ENCODE results near the gene ZNF385A.

GRCh38 chr12:54360717-54361456, 23.6 kb downstream of the ZNF385A start:
- TF ChIP-seq CTCF (conservative IDR thresholded peaks at IDR 0.05; ENCODE audit: low read depth in 2 of 2): peak; percentile 100
- TF ChIP-seq EZH2 (IDR thresholded peaks at IDR 0.05; ENCODE audit: low read depth, unreplicated experiment): no peak
- TF ChIP-seq JUNB (IDR thresholded peaks at IDR 0.05; ENCODE audit: unreplicated experiment): no peak
- no peak for TF ChIP-seq POLR2AphosphoS5 (IDR thresholded peaks at IDR 0.05; ENCODE audit: low read depth)
- TF ChIP-seq, protein P1, sequence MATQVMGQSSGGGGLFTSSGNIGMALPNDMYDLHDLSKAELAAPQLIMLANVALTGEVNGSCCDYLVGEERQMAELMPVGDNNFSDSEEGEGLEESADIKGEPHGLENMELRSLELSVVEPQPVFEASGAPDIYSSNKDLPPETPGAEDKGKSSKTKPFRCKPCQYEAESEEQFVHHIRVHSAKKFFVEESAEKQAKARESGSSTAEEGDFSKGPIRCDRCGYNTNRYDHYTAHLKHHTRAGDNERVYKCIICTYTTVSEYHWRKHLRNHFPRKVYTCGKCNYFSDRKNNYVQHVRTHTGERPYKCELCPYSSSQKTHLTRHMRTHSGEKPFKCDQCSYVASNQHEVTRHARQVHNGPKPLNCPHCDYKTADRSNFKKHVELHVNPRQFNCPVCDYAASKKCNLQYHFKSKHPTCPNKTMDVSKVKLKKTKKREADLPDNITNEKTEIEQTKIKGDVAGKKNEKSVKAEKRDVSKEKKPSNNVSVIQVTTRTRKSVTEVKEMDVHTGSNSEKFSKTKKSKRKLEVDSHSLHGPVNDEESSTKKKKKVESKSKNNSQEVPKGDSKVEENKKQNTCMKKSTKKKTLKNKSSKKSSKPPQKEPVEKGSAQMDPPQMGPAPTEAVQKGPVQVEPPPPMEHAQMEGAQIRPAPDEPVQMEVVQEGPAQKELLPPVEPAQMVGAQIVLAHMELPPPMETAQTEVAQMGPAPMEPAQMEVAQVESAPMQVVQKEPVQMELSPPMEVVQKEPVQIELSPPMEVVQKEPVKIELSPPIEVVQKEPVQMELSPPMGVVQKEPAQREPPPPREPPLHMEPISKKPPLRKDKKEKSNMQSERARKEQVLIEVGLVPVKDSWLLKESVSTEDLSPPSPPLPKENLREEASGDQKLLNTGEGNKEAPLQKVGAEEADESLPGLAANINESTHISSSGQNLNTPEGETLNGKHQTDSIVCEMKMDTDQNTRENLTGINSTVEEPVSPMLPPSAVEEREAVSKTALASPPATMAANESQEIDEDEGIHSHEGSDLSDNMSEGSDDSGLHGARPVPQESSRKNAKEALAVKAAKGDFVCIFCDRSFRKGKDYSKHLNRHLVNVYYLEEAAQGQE (IDR thresholded peaks at IDR 0.05; ENCODE audit: unreplicated experiment): no peak
- TF ChIP-seq EZH2phosphoT487 (IDR thresholded peaks at IDR 0.05; ENCODE audit: unreplicated experiment): no peak
- TF ChIP-seq, protein P2, sequence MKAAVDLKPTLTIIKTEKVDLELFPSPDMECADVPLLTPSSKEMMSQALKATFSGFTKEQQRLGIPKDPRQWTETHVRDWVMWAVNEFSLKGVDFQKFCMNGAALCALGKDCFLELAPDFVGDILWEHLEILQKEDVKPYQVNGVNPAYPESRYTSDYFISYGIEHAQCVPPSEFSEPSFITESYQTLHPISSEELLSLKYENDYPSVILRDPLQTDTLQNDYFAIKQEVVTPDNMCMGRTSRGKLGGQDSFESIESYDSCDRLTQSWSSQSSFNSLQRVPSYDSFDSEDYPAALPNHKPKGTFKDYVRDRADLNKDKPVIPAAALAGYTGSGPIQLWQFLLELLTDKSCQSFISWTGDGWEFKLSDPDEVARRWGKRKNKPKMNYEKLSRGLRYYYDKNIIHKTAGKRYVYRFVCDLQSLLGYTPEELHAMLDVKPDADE (IDR thresholded peaks at IDR 0.05): no peak
- TF ChIP-seq CREB1 (CRISPR knock-in tag; IDR thresholded peaks at IDR 0.05; ENCODE audit: low read depth): no peak
- TF ChIP-seq ZNF114 (CRISPR knock-in tag; IDR thresholded peaks at IDR 0.05): no peak
- no peak for TF ChIP-seq NANOG (IDR thresholded peaks at IDR 0.05; ENCODE audit: borderline replicate concordance)
